Dedifferentiated amniotic fluid mesenchymal stem cell (primary cell): ENCODE data around the gene F12.
"Not testable (repeated sequence)": the region's sequence is repeated elsewhere in the genome, so short reads cannot be mapped to it uniquely, and the experiment has no call there.

Experiments used
- DNase-seq: peaks from one replicate; pipeline ENCODE4 v3.0.0-alpha.2; 2016; ENCODE audit errors: extremely low spot score

Gene F12

DNA sequence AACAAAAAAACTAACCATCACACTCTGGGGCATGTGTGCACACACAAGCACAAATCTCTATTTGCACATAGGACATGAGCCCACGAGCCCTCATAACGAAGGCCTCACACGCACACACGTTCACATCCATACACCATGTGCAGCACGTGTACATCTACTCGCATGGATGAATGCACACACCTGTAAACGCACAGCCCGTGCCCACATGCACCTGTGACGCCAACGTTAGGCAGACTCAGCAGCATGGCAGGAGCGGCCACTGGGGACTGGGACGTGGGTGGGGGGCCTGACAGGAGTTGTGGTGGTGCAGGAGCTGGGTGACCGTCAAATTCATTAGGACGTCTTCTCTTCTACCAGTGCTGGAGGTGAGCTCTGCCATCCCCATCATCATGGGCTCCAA lies 22.0 kb downstream of the F12 start:
- no peak for DNase-seq

DNA sequence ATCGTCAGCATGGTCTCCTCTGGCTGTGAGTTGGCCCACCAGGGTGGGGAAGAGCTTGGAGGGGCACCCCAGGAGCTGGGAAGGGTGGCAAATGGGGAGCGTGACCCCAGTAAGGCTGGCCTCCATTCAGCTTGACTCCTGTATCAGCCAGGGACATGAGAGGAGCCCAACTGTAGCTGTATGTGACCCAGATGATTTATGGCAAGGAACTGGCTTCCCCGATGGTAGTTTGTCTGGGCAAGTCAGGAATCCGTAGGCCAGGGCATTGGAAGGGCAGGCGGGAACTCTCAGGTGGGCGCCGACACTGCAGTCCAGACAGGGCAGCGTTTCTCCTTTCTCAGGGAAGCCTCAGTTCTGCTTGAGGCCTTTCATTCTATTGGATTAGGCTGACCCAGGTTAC lies 22.8 kb downstream of the F12 start:
- no peak for DNase-seq

DNA sequence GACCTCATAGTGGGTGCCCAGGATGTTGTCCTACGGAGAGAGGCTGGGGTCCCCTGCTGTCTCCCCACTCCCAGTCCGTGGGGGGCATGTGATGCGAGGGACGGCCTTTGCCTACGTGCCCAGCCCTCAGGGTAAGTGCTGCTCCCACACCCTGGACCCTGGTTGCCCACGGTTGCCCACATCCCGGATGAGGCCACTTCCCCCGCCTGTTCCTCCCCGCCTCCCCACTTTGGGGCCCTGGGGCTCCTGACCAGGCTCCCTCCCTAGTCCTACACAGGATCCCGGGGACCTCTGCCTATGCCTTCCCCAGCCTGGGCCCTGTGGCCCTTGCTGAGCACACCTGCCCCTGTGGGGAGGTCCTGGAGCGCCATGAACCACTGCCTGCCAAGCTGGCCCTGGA lies 23.6 kb downstream of the F12 start:
- no peak for DNase-seq

DNA sequence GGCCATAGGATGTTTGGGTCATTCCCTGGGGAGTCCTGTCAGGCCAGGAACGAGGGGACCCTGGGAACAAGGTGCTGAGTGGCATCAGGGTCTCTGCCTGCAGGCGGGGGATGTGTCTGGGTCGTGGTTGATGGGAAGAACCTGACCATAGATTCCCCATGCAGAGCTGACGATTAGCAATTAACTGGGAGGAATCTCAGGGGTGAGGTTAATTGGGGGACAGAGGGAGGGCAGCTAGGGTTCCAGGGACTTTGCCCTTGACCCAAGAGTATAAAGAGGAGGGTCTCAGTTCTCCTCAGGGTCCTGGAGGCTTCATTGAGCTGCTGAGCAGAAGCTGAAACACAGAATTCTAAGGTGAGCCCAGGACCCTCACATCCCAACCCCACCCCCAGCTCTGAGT lies 25.2 kb downstream of the F12 start, which contains the start of gene SLC34A1:
Gene SLC34A1, plus strand, starts transcription at position 301 of the 400 bp plus-strand sequence. CDS start 1,308 bp downstream, outside the sequence.
- no peak for DNase-seq

DNA sequence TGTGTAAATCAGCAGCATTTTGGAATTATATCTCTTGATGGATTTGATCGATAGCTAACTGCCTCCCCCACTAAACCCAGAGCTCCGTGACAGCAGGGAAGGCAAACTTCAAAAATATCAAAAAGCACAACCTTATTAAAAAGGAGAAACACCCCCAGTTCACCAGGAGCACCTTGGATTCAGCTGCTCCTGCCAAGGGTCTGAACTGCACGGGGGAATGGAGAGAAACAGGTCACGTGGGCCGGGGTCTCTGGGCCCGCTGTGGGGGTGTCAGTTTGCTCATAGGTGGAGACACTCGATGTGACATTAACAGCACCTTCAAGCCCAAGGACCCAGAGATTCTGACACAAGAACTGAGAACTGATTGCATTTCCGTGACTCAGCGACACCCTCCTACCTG lies 26.2 kb downstream of the F12 start:
- no peak for DNase-seq

DNA sequence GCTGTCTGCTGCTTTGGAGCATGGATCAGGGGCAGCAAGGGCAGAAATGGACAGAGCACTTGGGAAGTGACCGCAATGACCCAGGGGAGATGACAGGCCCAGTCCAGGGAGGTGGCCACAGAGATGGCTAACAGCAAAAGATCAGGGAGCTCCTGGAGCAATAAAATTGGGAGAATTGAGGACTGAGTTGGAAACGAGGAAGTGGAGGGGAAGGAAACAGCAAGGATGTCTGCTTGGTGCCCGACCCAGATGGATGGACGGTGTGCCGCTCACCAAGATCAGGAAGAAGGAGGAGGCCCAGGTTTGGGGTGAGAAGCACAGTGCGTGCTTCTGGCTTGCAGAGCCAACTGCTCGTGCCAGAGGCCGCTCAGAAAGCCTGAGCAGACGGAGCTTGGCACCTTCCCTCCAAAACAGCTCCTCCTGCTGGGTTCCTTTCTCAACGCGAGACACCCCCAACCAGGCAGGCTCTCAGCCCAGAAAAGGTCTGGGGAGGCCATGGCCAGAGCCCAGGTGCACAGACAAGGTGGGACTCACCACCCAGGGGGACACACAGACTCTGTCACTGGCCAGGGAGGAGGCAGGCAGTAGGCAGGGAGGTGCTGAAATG lies 26.8 kb downstream of the F12 start:
- no peak for DNase-seq

DNA sequence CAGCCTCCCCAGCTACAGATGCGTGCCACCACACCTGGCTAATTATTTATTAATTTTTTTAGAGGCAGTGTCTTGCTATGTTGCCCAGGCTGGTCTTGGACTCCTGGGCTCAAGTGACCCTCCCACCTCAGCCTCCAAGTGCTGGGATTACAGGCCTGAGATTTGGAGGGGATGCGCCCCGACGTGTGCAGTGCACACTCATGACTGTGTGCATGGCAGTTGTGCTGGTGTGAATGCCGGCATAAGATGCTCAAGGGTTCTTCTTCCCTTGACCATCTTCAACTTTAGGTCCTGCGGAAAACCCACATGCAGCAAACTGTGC lies 28.6 kb downstream of the F12 start:
- DNase-seq, result no peak

DNA sequence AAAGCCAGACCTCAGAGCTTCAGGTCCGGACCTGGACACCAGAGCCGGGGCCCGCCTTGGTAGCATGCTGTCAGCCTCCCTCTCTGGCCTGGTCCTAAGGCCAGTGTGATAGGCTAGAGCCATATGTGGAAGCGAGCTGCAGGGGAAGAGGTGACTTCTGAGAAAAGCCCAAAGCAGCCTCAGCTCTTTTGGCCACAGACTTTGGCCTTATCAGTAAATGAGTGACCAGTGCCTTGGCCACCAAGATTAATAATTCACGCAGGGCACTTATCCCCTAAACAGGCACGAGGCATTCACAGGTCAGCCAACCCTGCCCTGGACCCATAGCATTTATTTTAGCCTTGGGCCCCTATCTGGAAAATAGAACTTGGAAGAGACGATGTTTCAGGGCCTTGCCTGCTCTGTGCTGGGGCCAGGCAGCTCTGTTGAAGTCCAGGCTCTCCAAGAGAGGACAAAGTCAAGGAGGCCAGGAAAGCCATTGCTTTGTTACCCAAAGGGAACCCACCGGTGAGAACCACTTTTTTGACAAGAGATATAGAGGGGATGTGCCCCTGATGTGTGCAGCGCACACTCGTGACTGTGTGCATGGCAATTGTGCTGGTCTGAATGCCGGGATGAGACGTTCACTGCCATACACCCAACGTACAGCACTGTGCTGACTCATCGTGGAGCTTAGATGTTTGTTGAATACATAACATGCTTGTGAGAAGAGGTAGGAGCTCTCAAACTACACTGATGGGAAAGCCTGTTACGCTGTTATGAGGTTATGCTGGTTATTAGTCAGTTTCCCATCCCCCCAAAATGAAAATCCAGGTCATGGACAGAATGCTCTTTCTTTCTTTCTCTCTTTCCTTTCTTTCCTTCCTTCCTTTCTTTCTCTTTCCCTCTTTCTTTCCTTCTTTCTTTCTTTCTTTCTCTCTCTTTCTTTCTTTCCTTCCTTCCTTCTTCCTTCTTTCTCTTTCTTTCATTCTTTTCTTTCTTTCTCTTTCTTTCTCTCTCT lies 30.2 kb downstream of the F12 start:
- peak; percentile 77 for DNase-seq

DNA sequence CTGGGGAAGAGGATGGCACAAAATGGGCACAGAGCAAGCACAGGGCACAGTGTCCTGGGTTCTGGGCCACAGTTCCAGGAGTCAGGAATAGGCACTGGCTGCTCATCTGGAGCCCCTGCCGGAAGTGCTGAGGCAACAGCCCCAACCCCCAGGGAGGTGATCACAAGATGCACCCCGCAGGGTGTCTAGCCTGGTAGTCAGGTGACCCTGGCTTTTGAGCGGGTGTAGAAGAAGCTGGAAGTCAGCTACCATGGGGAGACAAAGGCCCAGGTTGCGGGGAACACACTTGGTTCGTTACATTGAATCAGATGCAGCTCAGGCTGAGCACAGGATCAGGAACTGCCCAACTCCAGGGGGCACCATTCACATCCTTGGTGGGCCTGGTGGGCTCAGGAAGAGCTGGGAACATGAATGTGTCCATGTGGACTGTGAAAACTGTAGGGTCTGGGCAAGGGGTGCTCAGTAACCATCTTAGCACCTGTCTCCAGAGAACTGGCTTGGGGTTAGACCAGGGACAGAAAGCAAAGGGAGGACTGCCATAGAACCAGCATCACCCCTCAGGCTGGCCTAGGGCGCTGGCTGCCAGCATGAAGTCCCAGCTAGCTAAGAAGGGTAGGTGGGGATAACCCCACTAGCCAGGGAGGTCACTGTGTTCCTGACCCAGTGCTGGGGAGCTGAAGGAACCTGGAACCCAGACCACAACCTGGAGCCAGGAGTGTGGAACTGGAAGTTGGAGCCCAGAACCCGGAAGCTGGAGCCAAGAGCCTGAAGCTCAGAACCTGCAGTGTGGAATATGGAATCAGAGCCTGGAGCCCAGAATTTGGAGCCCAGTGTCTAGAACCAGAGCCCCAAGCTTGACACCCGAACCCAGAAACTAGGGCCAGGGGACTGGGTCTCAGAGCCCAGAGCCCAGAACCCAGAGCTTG lies 31.2 kb downstream of the F12 start:
- DNase-seq, result no peak

DNA sequence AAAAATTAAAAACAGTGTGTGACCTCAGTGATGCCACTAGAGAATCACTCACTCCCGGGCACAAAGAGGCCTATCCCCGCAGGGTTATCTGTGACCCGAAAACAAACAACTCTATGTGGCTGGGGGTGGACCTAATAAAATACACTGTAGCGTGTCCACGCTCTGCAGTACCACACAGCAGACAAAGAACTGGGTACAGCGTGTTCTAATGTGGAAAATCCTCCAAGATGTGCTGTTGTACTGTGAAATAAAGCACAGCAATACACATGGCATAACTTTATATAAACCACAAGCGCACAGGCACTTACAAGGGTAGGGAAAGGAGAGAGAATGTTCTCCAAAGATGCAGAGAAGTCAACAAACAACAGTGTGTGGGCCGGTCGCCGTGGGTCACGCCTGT lies 33.3 kb downstream of the F12 start:
- DNase-seq, result no peak

DNA sequence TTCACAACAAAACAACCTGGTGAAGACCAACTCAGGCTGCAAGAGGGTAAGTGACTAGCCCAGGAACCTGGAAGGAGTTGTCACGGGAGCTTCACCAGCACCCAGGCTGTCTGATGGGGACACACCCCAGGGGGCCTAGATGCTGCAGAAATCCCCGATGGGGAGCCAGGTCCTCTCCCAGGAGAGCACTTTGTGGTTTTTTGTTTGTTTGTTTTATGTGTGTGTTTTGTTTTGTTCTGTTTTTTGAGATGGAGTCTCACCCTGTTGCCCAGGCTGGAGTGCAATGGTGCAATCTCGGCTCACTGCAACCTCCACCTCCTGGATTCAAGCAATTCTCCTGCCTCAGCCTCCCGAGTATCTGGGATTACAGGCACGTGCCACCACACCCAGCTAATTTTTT lies 33.8 kb downstream of the F12 start:
- DNase-seq, result not testable (repeated sequence)

DNA sequence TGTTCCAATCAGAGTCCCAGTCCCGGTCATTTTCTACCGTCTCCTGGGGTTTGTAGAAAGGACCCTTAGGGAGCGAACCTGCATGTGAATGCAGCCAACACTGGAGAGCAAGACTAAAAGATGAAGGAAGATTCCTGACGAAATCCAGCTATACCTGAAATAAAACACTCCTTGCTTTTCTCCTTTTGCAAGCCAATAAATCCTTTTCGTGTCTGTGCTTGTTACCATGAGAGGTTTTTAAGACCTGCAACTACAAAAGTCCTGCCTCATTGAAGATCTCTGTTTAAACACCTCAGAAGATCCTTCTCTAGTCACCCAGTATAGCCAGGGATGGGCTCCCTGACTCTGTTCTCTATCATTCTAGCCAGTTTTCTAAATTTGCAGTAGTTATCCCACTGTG lies 35.2 kb downstream of the F12 start:
- DNase-seq, result no peak

DNA sequence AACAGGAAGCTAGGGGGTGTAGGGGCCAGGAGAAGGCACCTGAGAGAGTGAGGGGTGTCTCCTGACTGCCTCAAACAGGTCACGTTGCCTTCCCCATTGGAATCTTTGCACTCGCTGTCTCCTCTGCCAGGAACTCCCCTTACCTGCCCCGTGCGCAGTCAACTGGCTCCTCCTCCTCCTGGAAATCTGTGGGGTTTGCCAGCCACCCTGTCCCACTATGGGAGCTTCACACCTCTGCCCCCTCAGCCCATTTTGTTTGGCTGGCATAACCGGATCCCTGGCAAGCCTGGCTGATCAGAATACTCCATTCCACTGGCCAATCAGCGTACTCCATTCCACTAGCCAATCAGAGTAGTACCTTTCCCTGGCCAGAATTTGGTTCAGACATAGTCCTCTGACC lies 35.6 kb downstream of the F12 start:
- DNase-seq, result no peak

DNA sequence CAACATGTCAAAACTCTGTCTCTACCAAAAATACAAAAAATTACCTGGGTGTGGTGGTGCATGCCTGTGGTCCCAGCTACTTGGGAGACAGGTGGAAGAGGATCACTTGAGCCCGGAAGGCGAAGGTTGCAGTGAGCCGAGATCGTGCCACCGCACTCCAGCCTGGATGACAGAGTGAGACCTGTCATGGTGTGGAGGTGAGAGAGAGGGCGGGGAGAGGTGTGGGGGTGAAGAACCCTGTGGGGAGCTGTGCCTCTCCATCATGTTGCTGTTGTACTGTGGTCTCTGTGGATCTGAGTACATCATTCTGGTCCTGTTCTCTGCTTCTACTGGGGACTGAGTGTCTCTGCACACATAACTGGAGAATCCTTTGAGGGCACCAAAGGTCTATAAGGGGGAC lies 36.5 kb downstream of the F12 start:
- no peak for DNase-seq

DNA sequence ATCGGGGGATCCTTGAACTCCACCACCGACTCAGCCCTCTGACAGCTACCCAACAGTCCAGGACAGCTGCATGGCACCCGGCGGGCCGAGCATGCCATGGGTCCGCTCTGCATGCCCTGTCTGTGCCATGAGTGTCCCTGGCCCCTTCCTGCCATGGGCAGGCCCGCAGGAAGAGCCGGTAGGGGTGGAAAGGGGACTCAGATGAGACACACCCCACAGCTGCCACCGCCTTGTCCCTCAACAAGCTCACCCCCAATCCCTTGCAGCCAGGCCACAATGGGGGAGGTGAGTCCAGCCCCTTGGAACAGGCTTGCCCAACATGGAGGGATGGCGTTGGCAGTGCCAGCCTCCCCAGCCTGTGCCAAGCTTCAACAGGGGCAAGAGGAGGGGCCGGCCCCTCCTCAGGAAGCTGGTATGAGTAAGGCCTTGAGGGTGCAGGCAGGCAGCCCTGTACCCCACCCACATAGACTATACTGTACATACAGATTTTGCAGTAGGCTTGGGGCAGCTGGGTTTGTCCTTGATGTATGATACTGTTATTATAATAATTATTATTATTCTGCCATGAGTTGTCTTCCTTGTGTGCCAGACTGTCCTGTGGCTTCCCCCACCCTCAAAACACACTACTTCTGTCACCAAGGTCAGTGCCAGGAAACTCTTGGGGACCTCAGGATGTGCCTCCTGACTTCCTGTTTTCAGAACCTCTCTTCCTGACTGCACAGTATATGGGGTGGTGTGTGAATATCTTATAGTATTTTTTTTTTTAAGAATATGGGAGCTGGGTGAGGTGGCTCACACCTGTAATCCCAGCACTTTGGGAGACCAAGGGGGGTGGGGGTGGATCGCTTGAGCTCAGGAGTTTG lies 37.1 kb downstream of the F12 start:
- DNase-seq, result no peak

DNA sequence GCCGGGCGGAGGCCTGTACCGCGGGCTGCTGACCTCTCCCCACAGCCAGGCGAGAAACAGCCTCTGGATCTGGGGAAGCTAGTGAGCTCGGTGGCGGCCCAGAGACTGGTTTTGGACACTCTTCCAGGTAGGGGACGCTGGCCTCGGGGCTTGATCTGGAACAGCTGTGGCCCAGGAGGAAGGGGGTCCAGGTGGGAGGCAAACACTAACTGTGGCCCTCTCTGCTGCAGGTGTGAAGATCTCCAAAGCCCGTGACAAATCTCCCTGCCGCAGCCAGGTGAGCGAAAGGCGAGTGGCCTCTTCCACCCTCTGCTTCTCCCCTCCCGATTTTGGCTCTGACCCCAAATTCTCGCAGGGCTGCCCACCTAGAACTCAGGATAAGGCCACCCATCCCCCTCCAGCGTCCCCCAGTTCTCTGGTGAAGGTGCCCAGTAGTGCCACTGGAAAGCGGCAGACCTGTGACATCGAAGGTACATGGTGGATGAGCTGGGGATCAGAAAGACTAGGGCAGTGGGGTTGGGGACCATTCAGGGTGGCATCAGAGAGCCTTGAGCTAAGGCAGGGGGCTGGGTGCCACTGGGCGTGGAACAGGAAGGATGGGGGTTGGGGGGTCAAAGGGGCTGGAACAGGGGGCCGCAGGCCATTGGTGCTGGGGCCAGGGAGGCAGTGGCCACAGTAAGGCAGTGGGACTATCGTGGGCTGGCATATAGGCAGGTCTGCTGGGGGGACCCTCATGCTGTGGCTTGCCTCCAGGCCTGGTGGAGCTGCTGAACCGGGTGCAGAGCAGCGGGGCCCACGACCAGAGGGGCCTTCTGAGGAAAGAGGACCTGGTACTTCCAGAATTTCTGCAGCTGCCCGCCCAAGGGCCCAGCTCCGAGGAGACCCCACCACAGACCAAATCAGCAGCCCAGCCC lies 38.0 kb downstream of the F12 start:
- DNase-seq, result no peak

DNA sequence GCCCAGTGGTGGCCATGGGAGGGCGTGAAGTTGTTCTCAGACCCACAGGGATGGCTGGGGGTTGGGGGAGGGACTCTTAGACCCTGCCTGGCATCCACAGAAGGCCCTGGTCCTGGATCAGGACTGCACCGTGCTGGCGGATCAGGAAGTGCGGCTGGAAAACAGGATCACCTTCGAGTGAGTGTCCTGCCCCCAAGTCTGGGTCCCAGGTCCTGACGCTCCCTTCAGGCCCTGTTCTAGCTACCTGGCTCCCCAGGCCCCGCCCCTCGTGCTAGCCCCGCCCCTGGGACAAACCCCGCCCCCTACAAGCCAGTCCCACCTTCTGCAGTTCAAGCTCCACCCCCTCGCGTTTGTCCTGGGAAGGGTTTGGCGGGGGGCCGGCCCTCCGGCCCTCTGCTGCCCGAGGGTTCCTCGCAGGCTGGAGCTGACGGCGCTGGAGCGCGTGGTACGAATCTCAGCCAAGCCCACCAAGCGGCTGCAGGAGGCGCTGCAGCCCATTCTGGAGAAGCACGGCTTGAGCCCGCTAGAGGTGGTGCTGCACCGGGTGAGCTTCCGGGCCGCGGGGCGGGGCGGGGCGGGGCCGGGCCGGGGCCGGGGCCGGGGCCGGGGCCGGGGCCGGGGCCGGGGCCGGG lies 38.8 kb downstream of the F12 start:
- DNase-seq, result peak; percentile 47

DNA sequence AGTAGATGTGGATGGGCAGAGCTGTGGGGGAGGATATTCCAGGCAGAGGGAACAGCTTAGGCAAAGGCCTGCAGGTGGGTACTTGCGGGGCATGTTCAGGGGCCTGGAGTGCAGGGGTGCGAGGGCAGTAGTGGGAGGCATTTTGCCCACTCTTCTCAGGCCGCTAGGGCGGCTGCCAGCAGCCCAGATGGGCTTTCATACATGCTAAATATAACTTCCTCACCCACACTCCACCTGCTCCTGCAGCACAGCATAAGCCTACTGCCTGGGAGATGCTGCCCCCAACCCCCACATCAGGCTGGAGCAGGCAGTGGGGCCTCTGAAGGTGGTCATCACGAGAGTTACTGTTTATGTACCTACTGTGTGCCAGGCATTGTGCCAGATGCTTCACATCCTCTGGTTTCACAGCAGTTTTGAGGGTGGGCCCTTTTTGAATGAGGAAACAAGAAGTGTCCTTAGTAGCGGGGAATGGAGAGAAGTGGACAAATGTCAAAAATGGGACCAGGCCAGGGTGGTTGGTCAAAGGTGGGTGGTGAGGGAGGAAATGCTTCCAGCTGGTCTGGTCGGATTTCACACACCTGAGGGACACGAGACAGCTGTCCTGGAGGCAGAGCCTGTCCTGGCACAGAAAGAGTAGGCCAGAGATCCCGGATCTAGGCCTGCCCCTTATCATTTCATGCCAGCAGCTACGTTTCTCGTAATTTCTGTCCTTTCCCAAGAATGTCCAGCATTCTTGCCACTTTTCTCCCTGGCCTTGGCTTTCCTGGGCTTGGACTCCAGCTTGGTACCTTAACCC lies 39.5 kb downstream of the F12 start:
- DNase-seq, result no peak
